Stimulated activated CD4-positive, alpha-beta T cell treated with anti-CD3 and anti-CD28 coated beads, Interleukin-15, amount 100 ng/mL, for 48 hours (primary cell): Measurements from ENCODE around the gene COX5A.

Source experiments
- DNase-seq, 2 donors: peaks; one replicate each; pipeline ENCODE4 v3.0.0-alpha.2; 2020; ENCODE audit warnings: low read depth in 2 of 2

Gene COX5A

GRCh38 chr15:74937590-74938371 lies at the start of gene COX5A:
TSS of gene COX5A (minus strand) at chr15:74938073. CDS start at chr15:74938014, 59 bp downstream.
- DNase-seq: peak; percentile 86 to 89

- peak; percentile 63 for DNase-seq
Measured at GRCh38 chr15:74983725-74984231, 45.9 kb upstream of the COX5A start.

GRCh38 chr15:74982183-74982582 lies 44.3 kb upstream of the COX5A start:
- no peak for DNase-seq

GRCh38 chr15:74978503-74978902 lies 40.6 kb upstream of the COX5A start:
- DNase-seq: peak in 1 of 2 donors; percentile 56

GRCh38 chr15:74978077-74978476 lies 40.2 kb upstream of the COX5A start:
- DNase-seq: no peak

GRCh38 chr15:74977599-74977998 lies 39.7 kb upstream of the COX5A start:
- no peak for DNase-seq

GRCh38 chr15:74976159-74976558 lies 38.3 kb upstream of the COX5A start:
- no peak for DNase-seq

GRCh38 chr15:74967670-74968069 lies 29.8 kb upstream of the COX5A start:
- no peak for DNase-seq

GRCh38 chr15:74964794-74965193 lies 26.9 kb upstream of the COX5A start:
- DNase-seq: no peak

GRCh38 chr15:74963213-74963612 lies 25.3 kb upstream of the COX5A start:
- DNase-seq: no peak

- DNase-seq: no peak
Measured at GRCh38 chr15:74962671-74963070, 24.8 kb upstream of the COX5A start.

GRCh38 chr15:74962219-74962618 lies 24.3 kb upstream of the COX5A start:
- no peak for DNase-seq

GRCh38 chr15:74961616-74962015 lies 23.7 kb upstream of the COX5A start:
- DNase-seq: no peak

GRCh38 chr15:74960995-74961588 lies 23.2 kb upstream of the COX5A start:
- no peak for DNase-seq

GRCh38 chr15:74960286-74960685 lies 22.4 kb upstream of the COX5A start:
- DNase-seq: no peak

- DNase-seq: no peak
Measured at GRCh38 chr15:74959586-74959939, 21.7 kb upstream of the COX5A start.

GRCh38 chr15:74958908-74959585 lies 21.2 kb upstream of the COX5A start:
- no peak for DNase-seq

- no peak for DNase-seq
Measured at GRCh38 chr15:74958320-74958907, 20.5 kb upstream of the COX5A start.

- no peak for DNase-seq
Measured at GRCh38 chr15:74957476-74958035, 19.7 kb upstream of the COX5A start.

GRCh38 chr15:74956648-74957475 lies 19.0 kb upstream of the COX5A start, which contains the start of gene RPP25:
TSS of gene RPP25 (minus strand) at chr15:74956772. CDS start at chr15:74956583, 189 bp downstream.
- peak; percentile 55 to 76 for DNase-seq
